Activated T-cell treated with anti-CD3 and anti-CD28 coated beads for 4 hours (primary cell): ENCODE data around the gene IFNL1.
"Not testable (repeated sequence)": the region's sequence is repeated elsewhere in the genome, so short reads cannot be mapped to it uniquely, and the experiment has no call there.

ENCODE experiments used
- DNase-seq: peaks from one replicate; pipeline ENCODE4 v3.0.0-alpha.2; 2020

IFNL1 gene

DNA sequence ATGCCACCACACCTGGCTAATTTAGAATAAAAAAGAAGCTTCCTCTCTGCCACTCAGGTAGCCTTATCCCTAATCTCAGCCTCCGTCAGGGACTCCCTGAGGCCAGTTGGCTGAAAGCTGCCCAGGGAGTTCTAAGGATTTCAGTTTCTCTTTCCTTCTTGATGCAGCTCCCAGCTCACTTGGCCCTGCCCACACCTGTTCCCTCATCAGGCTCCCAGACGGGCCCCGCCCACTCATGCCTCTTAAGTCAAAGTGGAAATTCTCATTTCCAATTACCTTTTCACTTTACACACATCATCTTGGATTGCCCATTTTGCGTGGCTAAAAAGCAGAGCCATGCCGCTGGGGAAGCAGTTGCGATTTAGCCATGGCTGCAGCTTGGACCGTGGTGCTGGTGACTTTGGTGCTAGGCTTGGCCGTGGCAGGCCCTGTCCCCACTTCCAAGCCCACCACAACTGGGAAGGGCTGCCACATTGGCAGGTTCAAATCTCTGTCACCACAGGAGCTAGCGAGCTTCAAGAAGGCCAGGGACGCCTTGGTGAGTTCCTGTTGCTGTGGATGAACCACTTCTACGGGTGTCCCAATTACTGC is at the start of gene IFNL1:
TSS of gene IFNL1 (plus strand) at position 353 of the 591 bp plus-strand sequence. CDS start at position 368, 15 bp downstream.
- DNase-seq, result no peak

DNA sequence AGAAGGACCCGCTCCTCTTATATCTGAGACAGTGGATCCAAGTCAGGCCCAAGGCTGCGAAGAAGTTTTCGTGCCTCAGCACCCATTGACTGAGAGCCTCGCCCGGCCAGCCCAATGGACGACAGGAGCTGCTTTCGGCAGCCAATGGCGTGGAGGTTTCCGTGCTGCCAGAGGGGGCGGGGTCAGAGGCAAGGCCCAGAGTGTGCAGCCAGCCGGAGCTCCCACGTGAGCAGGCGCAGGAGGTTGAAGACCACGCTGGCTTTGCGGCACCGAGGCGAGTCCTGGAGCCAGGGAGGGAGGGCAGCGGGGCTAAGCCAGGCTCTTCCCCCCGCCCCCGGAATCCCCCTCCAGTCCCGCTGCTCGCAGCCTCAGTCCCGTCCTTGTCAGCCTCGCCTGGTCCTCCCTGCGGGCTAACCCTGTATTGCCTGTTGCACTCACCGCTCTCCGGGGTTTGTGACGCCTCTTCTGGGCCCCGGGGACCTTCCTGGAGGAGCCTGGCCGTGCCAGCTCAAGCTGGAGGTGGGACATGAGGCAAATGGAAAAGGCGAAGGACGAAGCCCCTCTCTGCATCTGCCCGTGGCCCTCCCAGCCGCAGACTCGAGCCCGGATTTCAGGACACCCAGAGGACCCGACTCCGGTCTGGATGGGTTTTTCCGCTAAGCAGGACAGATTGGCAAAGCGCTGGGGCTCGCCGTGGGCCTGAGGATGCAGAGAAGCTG is 49.1 kb upstream of the IFNL1 start:
- peak; percentile 27 for DNase-seq

- no peak for DNase-seq
Measured at GRCh38 chr19:39247701-39248664, 48.2 kb upstream of the IFNL1 start.

GRCh38 chr19:39248806-39249205 is 47.4 kb upstream of the IFNL1 start, which contains the start of gene IFNL4:
Gene IFNL4 (minus strand): TSS chr19:39248856.
- no peak for DNase-seq

GRCh38 chr19:39251081-39251480 is 45.1 kb upstream of the IFNL1 start:
- no peak for DNase-seq

GRCh38 chr19:39251846-39252245 is 44.4 kb upstream of the IFNL1 start:
- DNase-seq, result no peak

GRCh38 chr19:39252458-39252857 is 43.7 kb upstream of the IFNL1 start:
- DNase-seq, result no peak

DNA sequence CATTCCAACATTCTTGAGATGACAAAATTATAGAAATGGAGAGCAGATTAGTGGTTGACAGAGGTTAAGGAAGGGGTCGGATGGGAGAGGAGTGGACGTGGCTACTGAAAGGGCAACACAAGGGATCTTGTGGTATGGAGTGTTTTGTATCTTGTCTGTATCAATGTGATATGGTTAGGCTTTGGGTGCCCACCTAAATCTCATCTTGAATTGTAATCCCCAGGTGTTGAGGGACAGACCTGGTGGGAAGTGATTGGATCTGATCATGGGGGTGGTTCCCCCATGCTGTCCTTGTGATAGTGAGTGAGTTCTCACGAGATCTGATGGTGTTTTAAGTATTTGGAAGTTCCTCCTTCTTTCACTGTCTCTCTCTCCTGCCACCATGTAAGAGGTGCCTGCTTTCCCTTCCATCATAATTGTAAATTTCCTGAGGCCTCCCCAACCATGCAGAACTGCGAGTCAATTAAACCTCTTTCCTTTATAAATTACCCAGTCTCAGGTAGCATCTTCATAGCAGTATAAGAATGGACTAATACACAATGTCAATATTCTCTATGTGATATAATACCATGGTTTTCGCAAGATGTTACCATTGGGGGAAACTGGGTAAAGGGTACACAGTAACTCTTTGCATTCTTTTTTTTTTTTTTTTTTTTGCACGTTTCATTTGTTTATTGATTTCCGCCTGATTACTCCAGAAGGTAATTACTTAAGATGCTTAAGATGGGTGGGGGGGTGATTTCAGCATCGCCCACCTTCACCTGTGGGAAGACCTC is 42.6 kb upstream of the IFNL1 start:
- DNase-seq, result no peak

DNA sequence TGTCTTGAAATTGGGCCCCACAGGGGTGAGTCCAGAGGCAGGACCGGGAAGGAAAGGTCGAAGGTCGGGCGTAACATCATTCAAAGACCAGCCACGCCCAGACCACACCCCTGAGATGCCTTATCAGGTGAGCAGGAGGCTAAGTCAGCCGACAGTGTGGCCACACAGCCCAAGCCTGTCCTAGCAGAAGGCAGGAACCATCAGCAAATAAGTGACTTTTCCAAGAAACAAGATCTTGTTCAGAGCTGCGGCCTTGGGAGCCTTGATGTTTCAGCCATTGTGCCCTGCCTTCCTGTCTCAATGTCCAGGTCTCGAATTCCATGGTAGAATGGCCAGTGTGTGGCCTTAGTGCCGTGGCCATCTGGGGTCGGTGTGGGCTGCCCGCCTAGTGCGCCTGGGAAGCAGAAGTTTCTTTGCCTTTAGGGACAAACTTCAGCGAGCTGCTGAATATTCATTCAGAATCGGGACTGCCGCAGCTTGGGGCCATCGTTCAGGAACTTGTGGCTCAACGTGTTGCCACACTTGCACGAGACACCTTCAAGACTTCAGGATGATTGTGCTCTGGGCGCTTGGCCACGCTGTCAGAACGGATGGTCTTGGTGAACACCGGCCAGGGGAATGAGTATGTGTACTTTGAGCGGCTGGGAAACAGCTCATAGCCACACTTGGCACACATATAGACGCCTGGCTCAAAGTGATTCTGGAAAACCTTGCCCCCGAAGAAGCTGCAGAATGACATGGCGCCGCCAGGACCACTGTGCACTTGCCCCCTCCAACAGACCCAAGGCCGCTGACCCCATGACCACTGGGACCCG is 41.5 kb upstream of the IFNL1 start:
- no peak for DNase-seq

DNA sequence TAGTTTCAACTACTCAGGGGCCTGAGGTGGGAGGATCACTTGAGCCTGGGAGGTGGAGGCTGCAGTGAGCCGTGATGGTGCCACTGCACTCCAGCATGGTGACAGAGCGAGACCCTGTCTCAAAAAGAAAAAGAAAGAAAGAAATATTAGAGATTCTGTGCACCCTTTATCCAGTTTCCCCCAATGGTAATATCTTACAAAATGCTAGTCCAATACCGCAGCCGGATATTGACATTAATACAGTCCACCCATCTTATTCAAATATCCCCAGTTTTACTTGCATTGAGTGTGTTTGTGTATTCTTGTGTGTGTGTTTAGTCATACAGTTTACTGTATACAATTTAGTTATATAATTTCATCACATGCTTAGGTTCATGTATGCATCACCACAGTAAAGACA is 39.0 kb upstream of the IFNL1 start:
- no peak for DNase-seq

DNA sequence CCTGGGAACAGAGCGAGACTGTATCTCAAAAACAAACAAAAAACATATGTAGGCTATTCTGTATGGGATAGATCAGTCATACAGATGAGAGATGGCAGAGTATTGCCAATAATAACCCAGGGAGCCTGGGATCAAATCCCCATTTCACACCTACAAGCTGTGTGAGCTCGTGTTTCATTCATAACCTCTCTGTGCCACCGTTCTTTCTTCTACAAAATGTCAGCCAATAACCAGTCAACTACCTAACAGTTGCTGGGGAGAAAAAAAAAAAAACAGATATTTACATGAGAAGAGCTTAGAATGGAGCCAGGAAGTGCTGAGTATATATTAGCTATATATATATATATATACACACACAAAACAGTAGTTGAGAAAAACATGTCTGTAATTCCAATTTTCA is 34.5 kb upstream of the IFNL1 start:
- DNase-seq, result no peak

- DNase-seq, result no peak
Measured at GRCh38 chr19:39262496-39262895, 33.7 kb upstream of the IFNL1 start.

DNA sequence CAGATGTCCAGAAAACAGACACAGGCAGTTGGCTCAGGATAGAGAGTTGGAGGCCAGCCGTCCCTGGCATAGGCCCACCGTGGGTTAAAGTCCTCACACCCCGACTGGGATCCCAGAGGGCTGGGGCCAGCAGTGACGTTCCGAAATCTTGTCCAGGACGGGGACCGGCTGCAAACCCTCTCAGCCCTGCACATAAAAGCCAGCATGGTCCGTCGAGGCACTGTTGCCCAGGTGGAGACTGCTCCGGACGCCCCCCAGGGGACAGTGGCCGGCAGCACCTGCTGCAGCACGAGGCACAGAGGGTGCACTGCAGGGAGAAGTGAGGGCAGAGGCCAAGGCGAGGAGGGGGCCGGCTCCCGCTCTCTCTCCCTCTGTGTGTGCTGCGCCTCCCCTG is 32.3 kb upstream of the IFNL1 start:
- DNase-seq, result no peak

GRCh38 chr19:39264306-39265290 is 31.6 kb upstream of the IFNL1 start:
- no peak for DNase-seq

- no peak for DNase-seq
Measured at GRCh38 chr19:39265321-39265916, 30.8 kb upstream of the IFNL1 start.

- DNase-seq, result not testable (repeated sequence)
Measured at GRCh38 chr19:39268085-39268484, 28.1 kb upstream of the IFNL1 start, which contains the start of gene IFNL2. Gene IFNL2 (plus strand): TSS chr19:39268396. CDS start chr19:39268569, 173 bp downstream.

GRCh38 chr19:39268531-39269223 is 27.5 kb upstream of the IFNL1 start:
- DNase-seq, result not testable (repeated sequence)

DNA sequence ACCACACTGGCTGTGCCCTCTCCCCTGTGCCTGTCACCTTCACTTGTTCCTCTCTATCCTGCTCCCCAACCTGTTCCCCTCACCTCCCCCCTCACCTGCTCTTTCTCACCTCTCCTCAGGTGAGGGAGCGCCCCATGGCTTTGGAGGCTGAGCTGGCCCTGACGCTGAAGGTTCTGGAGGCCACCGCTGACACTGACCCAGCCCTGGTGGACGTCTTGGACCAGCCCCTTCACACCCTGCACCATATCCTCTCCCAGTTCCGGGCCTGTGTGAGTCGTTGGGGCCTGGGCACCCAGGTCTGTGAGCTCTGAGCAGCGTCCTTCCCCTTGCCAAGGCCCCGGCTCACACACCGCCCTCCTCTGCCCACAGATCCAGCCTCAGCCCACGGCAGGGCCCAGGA is 26.8 kb upstream of the IFNL1 start:
- not testable (repeated sequence) for DNase-seq
